Measurements from ENCODE around the gene KCNK17. TPM values are rescaled to one million over a fixed set of nuclear protein-coding genes. Genes with fewer than 3 reads are reported as not detected.

KCNK17 gene
- total RNA-seq, 1 experiment from 2014 or later: 1.2 TPM

GRCh38 chr6:39363280-39363679 lies 49.1 kb upstream of the KCNK17 start:
- Histone ChIP-seq H3K27me3 (ENCODE audit: insufficient read depth, low read length) (no peaks in the 10 kb centered on the region), H4K5ac (ENCODE audit: insufficient read length, low read depth, low read length) (no peak overlapping the region), H3K23me2 (ENCODE audit: insufficient read length, low read depth, low read length, poor library complexity, severe bottlenecking) (no peaks in the 10 kb centered on the region), H2BK15ac (ENCODE audit: low read depth, low read length) (no peak overlapping the region), H3K4me2 (ENCODE audit: insufficient read depth, insufficient read length, low read length) (no peak overlapping the region), H2BK5ac (ENCODE audit: insufficient read length, low read length) (no peak overlapping the region), H4K91ac (ENCODE audit: insufficient read length, low read depth, low read length) (no peak overlapping the region), H3K4ac (ENCODE audit: low read depth, low read length) (no peak overlapping the region), H3K4me1 (ENCODE audit: insufficient read depth, low read length) (no peaks in the 10 kb centered on the region), H3K18ac (ENCODE audit: insufficient read length, low read depth, low read length) (no peak overlapping the region), H3K27ac (ENCODE audit: insufficient read length, low read depth, low read length) (no peak overlapping the region), H2AFZ (ENCODE audit: low read length) (no peak overlapping the region), H3K56ac (ENCODE audit: insufficient read length, low read depth, low read length) (no peak overlapping the region), H3K79me2 (ENCODE audit: insufficient read depth, low read length) (no peaks in the 10 kb centered on the region), H2BK20ac (ENCODE audit: low read depth, low read length, poor library complexity, severe bottlenecking) (no peak overlapping the region), H4K8ac (replicated peaks; ENCODE audit: insufficient read length, low read depth, low read length) (no peak overlapping the region), H3K9me3 (ENCODE audit: control insufficient read depth, low read depth, low read length) (no peaks in the 10 kb centered on the region), H2BK120ac (ENCODE audit: low read depth, low read length, poor library complexity, severe bottlenecking) (no peak overlapping the region), H2BK12ac (ENCODE audit: insufficient read length, low read depth, low read length) (no peak overlapping the region), H3K9ac (ENCODE audit: extremely low read depth, insufficient read length, low read length) (no peak overlapping the region), H3T11ph (ENCODE audit: low read length) (no peak overlapping the region), H3K23ac (ENCODE audit: insufficient read length, low read depth, low read length) (no peak overlapping the region), H3K79me1 (ENCODE audit: insufficient read depth, low read depth, low read length, poor library complexity, severe bottlenecking) (no peaks in the 10 kb centered on the region), H4K20me1 (ENCODE audit: control insufficient read depth, insufficient read depth, insufficient read length) (no peaks in the 10 kb centered on the region), H2AK5ac (ENCODE audit: insufficient read length, low read length) (no peak overlapping the region), H3K14ac (ENCODE audit: insufficient read depth, low read length) (no peak overlapping the region)
- TF ChIP-seq CTCF (conservative IDR thresholded peaks at IDR 0.05): no peak
- whole genome bisulfite sequencing (ENCODE audit: extremely low coverage, insufficient read length, low lambda C conversion rate): no CpG with 5 or more reads among the region's 8 CpGs
- no peak overlapping the region for H3K27ac Mint-ChIP-seq
- DNase-seq: no peak
- no peaks in the 10 kb centered on the region for H3K36me3 Mint-ChIP-seq (ENCODE audit: insufficient read depth in 1 of 3, low read depth in 3 of 3)
- peaks cover 6 to 13% of the 10 kb centered on the region in 2 experiments for H3K4me1 Mint-ChIP-seq
- no peaks in the 10 kb centered on the region for H3K9me3 Mint-ChIP-seq
- H3K27me3 Mint-ChIP-seq (ENCODE audit: low read depth): peaks cover 15% of the 10 kb centered on the region
- H3K4me3 Mint-ChIP-seq: no peak overlapping the region; a peak in 1 of 5 replicates

All from H9 (cell line).